Esophagus squamous epithelium (tissue), 5 donors: ENCODE data around the gene GRIN1. TPM values are rescaled to one million over a fixed set of nuclear protein-coding genes. Genes with fewer than 3 reads are reported as not detected.

Source experiments
- DNase-seq: peaks from one replicate; lab custom pipeline; 2025; lab: John Stamatoyannopoulos, UW
- H3K27ac ChIP-seq, 4 donors: fragments of 200-600 bp; sonication (generic); one replicate each; pipeline ENCODE4 v1.5.1; 2016 to 2019; ENCODE audit warnings: mild to moderate bottlenecking in 1 of 4
- H3K27me3 ChIP-seq, 4 donors: fragments of 200-600 bp; sonication (generic); 1 replicate in 3 of 4; 2 replicates in 1 of 4; pipeline versions ENCODE4 v1.5.1 to v1.6.0; 2017 to 2021; ENCODE audit warnings: antibody characterized with exemption in 1 of 4
- H3K36me3 ChIP-seq, 3 donors: fragments of 200-600 bp; sonication (generic); one replicate each; pipeline ENCODE4 v1.5.1; 2016 to 2019
- H3K4me1 ChIP-seq, 3 donors: fragments of 200-600 bp; sonication (generic); one replicate each; pipeline ENCODE4 v1.5.1; 2017 to 2019
- H3K4me3 ChIP-seq, 4 donors: fragments of 200-600 bp; sonication (generic); 1 replicate in 3 of 4; 2 replicates in 1 of 4; pipeline ENCODE4 v1.5.1; 2016 to 2019; ENCODE audit warnings: mild to moderate bottlenecking in 2 of 4, moderate library complexity in 1 of 4
- H3K9me3 ChIP-seq, 3 donors: fragments of 200-600 bp; sonication (generic); one replicate each; pipeline ENCODE4 v1.5.1; 2016 to 2019
- CTCF ChIP-seq, 6 experiments: fragments of 450-650 bp in 4 of 6; fragments of 200-600 bp in 2 of 6; sonication (generic) in 2 of 6; IDR thresholded peaks; one replicate each; pipeline ENCODE4 v1.5.1; 2016 to 2019; ENCODE audit warnings: antibody characterized with exemption in 6 of 6, mild to moderate bottlenecking in 4 of 6, moderate library complexity in 4 of 6
- POLR2A ChIP-seq, 4 donors: fragments of 450-650 bp; IDR thresholded peaks; one replicate each; pipeline ENCODE4 v1.6.1; 2017; ENCODE audit warnings: antibody characterized with exemption in 4 of 4, mild to moderate bottlenecking in 4 of 4, moderate library complexity in 3 of 4
- WGBS, 2 donors: methylation state at CpG; one replicate each; pipeline ENCODE4 v1.1.5; 2018; 5-methylcytosine and 5-hydroxymethylcytosine counted together
- intact Hi-C: fragments of 100-400 bp; cut with DNase I; formaldehyde crosslinking; loops from one replicate; pipeline ENCODE4 v1.15.0; 2022
- total RNA-seq, 4 donors: library from RNA; depleted of rRNA; stranded (reverse); fragments of >200 nt; gene quantifications; one replicate each; pipeline ENCODE4 v1.1.0, GENCODE V29; 2016
- donor health status: DM: yes; HTN: yes; CAD: no.

The GRIN1 gene
- total RNA-seq, 4 donors from 2014 or later, result 0.38 TPM; not detected in 3

GRCh38 chr9:137205126-137206069 lies 66.4 kb downstream of the GRIN1 start, which contains the start of the genes NDOR1 and TMEM203:
TSS of gene NDOR1 (plus strand) at chr9:137205700. CDS start at chr9:137205778, 78 bp downstream.
TSS of gene TMEM203 (minus strand) at chr9:137205648. CDS start at chr9:137205414, 234 bp downstream.
- Histone ChIP-seq H3K4me3 (peak within 1 kb of the TSS; percentile 93 to 99 (median 98)), H3K27me3 (no peaks in the 10 kb centered on the region), H3K4me1 (peaks cover 40 to 60% (median 45%) of the 10 kb centered on the region in 3 donors), H3K27ac (peak within 1 kb of the TSS; percentile 88 to 96 (median 92)), H3K9me3 (no peaks in the 10 kb centered on the region), H3K36me3 (peaks cover 0 to 21% (median 4%) of the 10 kb centered on the region in 3 donors)
- intact Hi-C loops, result no loop called here
- DNase-seq, result peak; percentile 54
- 0% methylated on average over 12 of the region's 98 CpGs; no CpG with 5 or more reads in 1 of the 2 donors for WGBS, 2 donors
- peak in 3 of 4 donors; percentile 65 to 87 (median 70) for TF ChIP-seq POLR2A (IDR thresholded peaks at IDR 0.05)
- TF ChIP-seq CTCF (IDR thresholded peaks at IDR 0.05), result peak in 1 of 6 experiments; percentile 22

- no peak for TF ChIP-seq POLR2A (IDR thresholded peaks at IDR 0.05)
- no peak for TF ChIP-seq CTCF (IDR thresholded peaks at IDR 0.05)
- Histone ChIP-seq H3K9me3 (no peaks in the 10 kb centered on the region), H3K27ac (peak overlapping the region in 1 of 4 donors; percentile 88), H3K27me3 (no peaks in the 10 kb centered on the region), H3K4me3 (peak overlapping the region in 3 of 4 donors; percentile 98 to 99 (median 98)), H3K4me1 (peaks cover 32 to 53% (median 40%) of the 10 kb centered on the region in 3 donors), H3K36me3 (peaks cover 0 to 26% (median 4%) of the 10 kb centered on the region in 3 donors)
- intact Hi-C loops, result no loop called here
- no peak for DNase-seq
- 73 to 79% methylated on average over 6 of the region's 7 CpGs for WGBS, 2 donors
These were observed 67.6 kb downstream of the GRIN1 start for GRCh38 chr9:137206602-137207001.

- no peak overlapping the region for H3K27ac ChIP-seq
- 86 to 91% methylated on average over 4 to 9 of the region's 13 CpGs for WGBS, 2 donors
- no peaks in the 10 kb centered on the region for H3K27me3 ChIP-seq
- no peak for DNase-seq
- H3K4me1 ChIP-seq, result peaks cover 3 to 13% (median 6%) of the 10 kb centered on the region in 3 donors
- peaks cover 0 to 53% (median 4%) of the 10 kb centered on the region in 3 donors for H3K36me3 ChIP-seq
- intact Hi-C loops, result no loop called here
- H3K4me3 ChIP-seq, result no peak overlapping the region
- TF ChIP-seq CTCF (IDR thresholded peaks at IDR 0.05) (no peak), POLR2A (IDR thresholded peaks at IDR 0.05) (no peak)
- H3K9me3 ChIP-seq, result no peaks in the 10 kb centered on the region
These were observed 72.6 kb downstream of the GRIN1 start for GRCh38 chr9:137211532-137211931.

DNA sequence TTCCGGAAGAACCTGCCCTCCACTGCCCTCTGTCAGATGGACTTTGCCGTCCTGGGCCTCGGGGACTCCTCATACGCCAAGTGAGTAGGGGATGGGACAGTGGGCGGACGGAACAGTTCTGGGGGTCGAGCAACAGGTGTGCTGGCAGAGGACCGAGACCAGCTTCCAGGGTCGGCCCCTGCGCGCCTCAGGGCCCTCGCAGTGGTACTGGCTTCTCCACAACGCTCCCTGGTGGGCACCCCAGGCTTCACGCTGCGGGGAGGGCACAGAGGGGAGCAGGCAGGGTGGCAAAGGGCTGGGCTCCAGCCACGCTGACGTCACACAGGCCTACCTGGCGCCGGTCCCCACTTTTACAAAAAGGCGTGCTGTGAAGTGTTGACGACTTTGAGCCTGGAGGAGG lies 73.6 kb downstream of the GRIN1 start:
- Histone ChIP-seq H3K27ac (no peak overlapping the region), H3K36me3 (peaks cover 0 to 55% (median 4%) of the 10 kb centered on the region in 3 donors), H3K4me1 (peaks cover 6 to 14% (median 9%) of the 10 kb centered on the region in 3 donors), H3K27me3 (no peaks in the 10 kb centered on the region), H3K4me3 (no peak overlapping the region), H3K9me3 (no peaks in the 10 kb centered on the region)
- intact Hi-C loops, result no loop called here
- WGBS, 2 donors, result 47 to 93% methylated on average over 7 to 12 of the region's 21 CpGs
- TF ChIP-seq CTCF (IDR thresholded peaks at IDR 0.05) (no peak), POLR2A (IDR thresholded peaks at IDR 0.05) (no peak)
- no peak for DNase-seq
